ENCODE data around the gene KCNT2. TPM values are rescaled to one million over a fixed set of nuclear protein-coding genes. Genes with fewer than 3 reads are reported as not detected.

The KCNT2 gene
- total RNA-seq, 2 experiments from 2014 or later = not detected

DNA sequence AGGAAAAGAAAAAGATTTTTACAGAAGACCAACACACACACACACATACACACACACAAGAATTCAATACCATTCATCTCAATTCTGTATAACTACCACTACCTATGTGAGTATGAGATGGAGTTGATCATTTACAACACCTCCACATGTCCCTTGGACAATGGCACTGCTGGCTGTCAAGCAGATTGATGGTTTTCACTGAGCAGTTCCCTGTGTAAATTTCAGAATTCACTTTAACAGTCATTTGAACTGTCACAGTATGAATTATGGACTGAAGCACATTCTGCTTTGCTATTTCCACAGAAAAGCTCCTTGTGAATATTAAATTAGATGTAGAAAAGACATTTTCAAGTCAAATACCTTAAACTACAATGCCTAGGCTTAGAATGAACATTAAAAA is 14.3 kb downstream of the KCNT2 start:
- intact Hi-C loops (cut with micrococcal nuclease) = no loop called here

DNA sequence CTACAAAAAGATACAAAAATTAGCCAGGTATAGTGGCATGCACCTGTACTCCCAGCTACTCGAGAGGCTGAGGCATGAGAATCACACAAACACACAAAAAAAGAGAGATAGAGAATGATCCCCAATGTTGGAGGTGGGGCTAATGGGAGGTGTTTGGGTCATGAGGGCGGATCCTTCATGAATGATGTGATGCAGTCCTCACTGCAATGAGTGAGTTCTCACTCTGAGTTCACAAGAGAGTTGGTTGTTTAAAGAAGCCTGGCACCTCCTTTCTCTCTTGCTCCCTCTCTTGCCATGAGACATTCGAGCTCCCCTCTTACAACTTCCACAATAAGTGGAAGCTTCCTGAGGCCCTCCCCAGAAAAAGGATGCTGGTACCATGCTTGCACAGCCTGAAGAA is 17.3 kb downstream of the KCNT2 start:
- Mint-ChIP-seq H3K27me3 (no peaks in the 10 kb centered on the region), H3K4me1 (ENCODE audit: low read depth) (no peaks in the 10 kb centered on the region), H3K27ac (no peak overlapping the region), H3K4me3 (no peak overlapping the region), H3K36me3 (ENCODE audit: low read depth) (no peaks in the 10 kb centered on the region), H3K9me3 (no peaks in the 10 kb centered on the region)
- ATAC-seq (no peak), DNase-seq (no peak)
- TF ChIP-seq, protein P1, sequence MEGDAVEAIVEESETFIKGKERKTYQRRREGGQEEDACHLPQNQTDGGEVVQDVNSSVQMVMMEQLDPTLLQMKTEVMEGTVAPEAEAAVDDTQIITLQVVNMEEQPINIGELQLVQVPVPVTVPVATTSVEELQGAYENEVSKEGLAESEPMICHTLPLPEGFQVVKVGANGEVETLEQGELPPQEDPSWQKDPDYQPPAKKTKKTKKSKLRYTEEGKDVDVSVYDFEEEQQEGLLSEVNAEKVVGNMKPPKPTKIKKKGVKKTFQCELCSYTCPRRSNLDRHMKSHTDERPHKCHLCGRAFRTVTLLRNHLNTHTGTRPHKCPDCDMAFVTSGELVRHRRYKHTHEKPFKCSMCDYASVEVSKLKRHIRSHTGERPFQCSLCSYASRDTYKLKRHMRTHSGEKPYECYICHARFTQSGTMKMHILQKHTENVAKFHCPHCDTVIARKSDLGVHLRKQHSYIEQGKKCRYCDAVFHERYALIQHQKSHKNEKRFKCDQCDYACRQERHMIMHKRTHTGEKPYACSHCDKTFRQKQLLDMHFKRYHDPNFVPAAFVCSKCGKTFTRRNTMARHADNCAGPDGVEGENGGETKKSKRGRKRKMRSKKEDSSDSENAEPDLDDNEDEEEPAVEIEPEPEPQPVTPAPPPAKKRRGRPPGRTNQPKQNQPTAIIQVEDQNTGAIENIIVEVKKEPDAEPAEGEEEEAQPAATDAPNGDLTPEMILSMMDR (IDR thresholded peaks at IDR 0.05) = no peak
- ChIA-PET CTCF (interaction anchor here (1.1 kb wide), 1 partner anchor 13 kb away, joined by 3 read pairs; no protein-coding TSS in a partner anchor), POLR2A (no interaction called here)
- intact Hi-C loops (cut with micrococcal nuclease) = no loop called here

More for the DNA sequence above, 14.3 kb downstream of the KCNT2 start:
- ATAC-seq = no peak
- TF ChIP-seq, protein P1 (IDR thresholded peaks at IDR 0.05) = no peak
- Mint-ChIP-seq H3K4me3 (no peak overlapping the region), H3K27me3 (no peaks in the 10 kb centered on the region), H3K27ac (no peak overlapping the region), H3K4me1 (ENCODE audit: low read depth) (no peaks in the 10 kb centered on the region), H3K9me3 (no peaks in the 10 kb centered on the region), H3K36me3 (ENCODE audit: low read depth) (no peaks in the 10 kb centered on the region)
- no peak for DNase-seq
- POLR2A ChIA-PET = no interaction called here
- CTCF ChIA-PET = no interaction called here

DNA sequence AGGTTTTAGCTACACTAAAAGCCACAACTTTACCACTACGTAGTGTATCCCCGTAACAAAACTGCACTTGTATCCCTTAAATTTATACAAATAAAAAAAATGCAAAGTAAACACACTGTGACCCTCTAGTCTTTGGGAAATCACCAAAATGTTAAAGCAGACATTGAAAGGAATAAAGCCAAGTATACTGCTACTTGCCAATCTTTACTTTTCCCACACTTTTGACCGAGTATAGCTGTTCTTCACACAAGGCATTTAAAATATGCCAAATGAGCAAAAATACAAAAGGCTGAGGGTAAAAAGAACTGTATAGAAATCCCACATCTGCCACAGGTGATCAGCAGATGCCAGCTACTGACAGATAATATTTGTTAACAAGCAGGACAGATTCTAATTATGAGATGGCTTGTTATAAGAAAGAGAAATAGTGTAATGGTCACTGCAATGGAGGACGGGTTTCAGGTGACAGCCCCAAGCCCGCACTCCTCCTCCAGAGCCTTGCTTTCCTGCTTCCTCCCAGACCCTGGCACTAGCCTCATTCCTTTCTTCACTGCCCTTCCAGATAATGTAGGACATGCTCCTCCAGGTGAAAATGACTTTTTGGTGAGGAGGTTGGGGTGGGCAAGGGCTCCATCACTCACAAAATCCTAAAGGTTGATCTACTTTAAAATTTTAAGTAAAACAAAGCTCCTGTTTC is 18.1 kb downstream of the KCNT2 start:
- no peak for DNase-seq
- TF ChIP-seq, protein P1 (IDR thresholded peaks at IDR 0.05) = no peak
- intact Hi-C loops (cut with micrococcal nuclease) = no loop called here
- Mint-ChIP-seq H3K4me1 (ENCODE audit: low read depth) (no peaks in the 10 kb centered on the region), H3K27ac (no peak overlapping the region), H3K36me3 (ENCODE audit: low read depth) (no peaks in the 10 kb centered on the region), H3K9me3 (no peaks in the 10 kb centered on the region), H3K4me3 (no peak overlapping the region), H3K27me3 (no peaks in the 10 kb centered on the region)
- CTCF ChIA-PET = no interaction called here
- no peak for ATAC-seq
- POLR2A ChIA-PET = no interaction called here

DNA sequence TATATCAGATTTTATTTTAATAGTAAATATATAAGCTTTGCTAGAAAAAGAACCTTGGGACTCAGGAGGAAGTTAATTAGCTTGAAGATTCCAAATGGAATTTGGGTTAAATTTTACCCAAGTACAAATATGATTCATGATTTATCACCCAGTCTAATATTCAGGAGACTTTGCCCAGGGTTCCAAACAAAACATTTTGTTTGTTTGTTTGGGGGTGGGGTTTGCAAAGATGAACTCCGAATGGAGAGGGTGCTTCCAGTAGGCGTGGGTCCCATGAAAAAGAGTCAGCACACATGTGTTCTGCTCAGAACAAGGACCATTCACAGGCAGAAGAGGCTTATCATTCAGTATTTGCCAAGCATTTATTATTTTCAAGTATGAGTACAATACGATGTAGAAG is 23.5 kb downstream of the KCNT2 start:
- CTCF ChIA-PET = no interaction called here
- Mint-ChIP-seq H3K36me3 (ENCODE audit: low read depth) (no peaks in the 10 kb centered on the region), H3K27ac (no peak overlapping the region), H3K27me3 (no peaks in the 10 kb centered on the region), H3K4me3 (no peak overlapping the region), H3K4me1 (ENCODE audit: low read depth) (no peaks in the 10 kb centered on the region), H3K9me3 (no peaks in the 10 kb centered on the region)
- ATAC-seq = no peak
- no peak for DNase-seq
- TF ChIP-seq, protein P1 (IDR thresholded peaks at IDR 0.05) = no peak
- POLR2A ChIA-PET = no interaction called here
- intact Hi-C loops (cut with micrococcal nuclease) = no loop called here

DNA sequence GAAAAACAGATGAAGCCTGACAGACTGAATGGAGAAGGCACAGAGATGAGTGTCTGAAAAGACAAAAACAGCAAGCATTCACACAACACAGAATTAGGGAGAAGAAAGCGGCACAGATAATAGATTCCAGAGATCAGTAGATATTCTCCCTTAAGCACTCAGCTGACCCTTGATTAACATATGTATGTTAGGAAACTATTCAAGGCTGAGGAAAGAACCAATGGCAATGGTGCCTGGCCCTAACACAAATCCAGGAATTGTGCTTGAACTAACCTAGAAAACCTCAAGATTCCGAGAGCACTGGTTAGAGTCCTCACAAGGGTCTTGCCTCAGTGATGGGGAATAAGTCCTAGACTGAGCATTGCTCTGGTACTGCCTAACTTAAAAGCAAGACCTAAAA is 30.9 kb downstream of the KCNT2 start:
- CTCF ChIA-PET = interaction anchor here (1.4 kb wide), 1 partner anchor 42 kb away, joined by 3 read pairs; no protein-coding TSS in a partner anchor
- intact Hi-C loops (cut with micrococcal nuclease) = no loop called here

More for the DNA sequence above, 30.9 kb downstream of the KCNT2 start:
- Mint-ChIP-seq H3K9me3 (no peaks in the 10 kb centered on the region), H3K4me3 (no peak overlapping the region), H3K36me3 (ENCODE audit: low read depth) (no peaks in the 10 kb centered on the region), H3K27me3 (no peaks in the 10 kb centered on the region), H3K27ac (no peak overlapping the region), H3K4me1 (ENCODE audit: low read depth) (no peaks in the 10 kb centered on the region)
- DNase-seq (no peak), ATAC-seq (no peak)
- POLR2A ChIA-PET = no interaction called here
- TF ChIP-seq, protein P1 (IDR thresholded peaks at IDR 0.05) = no peak
